22Rv1 (cell line): ENCODE data around the gene ASB2.

Source experiments
- ZFX ChIP-seq: fragments of 450-650 bp; IDR thresholded peaks from 2 replicates; pipeline ENCODE4 v1.6.1; 2017; ENCODE audit warnings: antibody characterized with exemption, borderline replicate concordance
- TF ChIP-seq, protein P1 (sequence below): fragments of 450-650 bp; IDR thresholded peaks from 2 replicates; pipeline ENCODE4 v1.5.1; 2017; ENCODE audit warnings: mild to moderate bottlenecking

GRCh38 chr14:94018308-94018707, 41.9 kb upstream of the ASB2 start:
- TF ChIP-seq, protein P1, sequence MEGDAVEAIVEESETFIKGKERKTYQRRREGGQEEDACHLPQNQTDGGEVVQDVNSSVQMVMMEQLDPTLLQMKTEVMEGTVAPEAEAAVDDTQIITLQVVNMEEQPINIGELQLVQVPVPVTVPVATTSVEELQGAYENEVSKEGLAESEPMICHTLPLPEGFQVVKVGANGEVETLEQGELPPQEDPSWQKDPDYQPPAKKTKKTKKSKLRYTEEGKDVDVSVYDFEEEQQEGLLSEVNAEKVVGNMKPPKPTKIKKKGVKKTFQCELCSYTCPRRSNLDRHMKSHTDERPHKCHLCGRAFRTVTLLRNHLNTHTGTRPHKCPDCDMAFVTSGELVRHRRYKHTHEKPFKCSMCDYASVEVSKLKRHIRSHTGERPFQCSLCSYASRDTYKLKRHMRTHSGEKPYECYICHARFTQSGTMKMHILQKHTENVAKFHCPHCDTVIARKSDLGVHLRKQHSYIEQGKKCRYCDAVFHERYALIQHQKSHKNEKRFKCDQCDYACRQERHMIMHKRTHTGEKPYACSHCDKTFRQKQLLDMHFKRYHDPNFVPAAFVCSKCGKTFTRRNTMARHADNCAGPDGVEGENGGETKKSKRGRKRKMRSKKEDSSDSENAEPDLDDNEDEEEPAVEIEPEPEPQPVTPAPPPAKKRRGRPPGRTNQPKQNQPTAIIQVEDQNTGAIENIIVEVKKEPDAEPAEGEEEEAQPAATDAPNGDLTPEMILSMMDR = no peak
- no peak for TF ChIP-seq ZFX
